Measurements from ENCODE around the gene PLXNA4. TPM values are rescaled to one million over a fixed set of nuclear protein-coding genes. Genes with fewer than 3 reads are reported as not detected.

Gene PLXNA4
- total RNA-seq, 2 donors from 2014 or later, result 0.99 to 1.1 TPM

- no peak for DNase-seq
- Mint-ChIP-seq H3K27ac (no peak overlapping the region), H3K4me3 (no peak overlapping the region), H3K4me1 (ENCODE audit: low read depth) (no peaks in the 10 kb centered on the region), H3K9me3 (no peaks in the 10 kb centered on the region), H3K36me3 (ENCODE audit: insufficient read depth in 2 of 2) (no peaks in the 10 kb centered on the region), H3K27me3 (ENCODE audit: low read depth) (peaks cover 34% of the 10 kb centered on the region)
- ATAC-seq (replicated peaks in 1 of 2), result no peak
Measured at GRCh38 chr7:132076301-132077035, 499.8 kb downstream of the PLXNA4 start.

DNA sequence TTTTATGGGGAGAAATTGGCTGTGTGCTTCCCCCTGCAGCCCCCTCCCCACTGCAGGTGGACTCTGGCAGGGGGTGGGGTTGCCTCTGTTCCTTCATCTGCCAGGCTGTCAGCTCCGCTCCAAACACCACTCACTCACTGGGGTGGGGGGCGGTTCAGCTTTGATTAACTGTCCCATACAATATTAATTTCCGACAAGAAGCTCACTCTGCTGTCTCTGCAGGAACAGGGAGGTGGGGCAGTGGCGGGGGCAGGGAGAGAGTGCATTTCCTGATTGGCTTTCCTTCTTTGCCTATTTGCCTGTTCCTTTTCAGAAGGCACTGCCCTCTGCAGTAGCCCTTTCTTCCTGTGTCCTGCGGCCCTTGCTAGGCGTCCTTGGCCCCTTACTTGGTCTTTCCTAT lies 500.8 kb downstream of the PLXNA4 start:
- Mint-ChIP-seq H3K27me3 (ENCODE audit: low read depth) (peaks cover 31% of the 10 kb centered on the region), H3K9me3 (no peaks in the 10 kb centered on the region), H3K27ac (no peak overlapping the region), H3K4me3 (no peak overlapping the region), H3K4me1 (ENCODE audit: low read depth) (no peaks in the 10 kb centered on the region), H3K36me3 (ENCODE audit: insufficient read depth in 2 of 2) (no peaks in the 10 kb centered on the region)
- DNase-seq (no peak), ATAC-seq (replicated peaks in 1 of 2) (no peak)

DNA sequence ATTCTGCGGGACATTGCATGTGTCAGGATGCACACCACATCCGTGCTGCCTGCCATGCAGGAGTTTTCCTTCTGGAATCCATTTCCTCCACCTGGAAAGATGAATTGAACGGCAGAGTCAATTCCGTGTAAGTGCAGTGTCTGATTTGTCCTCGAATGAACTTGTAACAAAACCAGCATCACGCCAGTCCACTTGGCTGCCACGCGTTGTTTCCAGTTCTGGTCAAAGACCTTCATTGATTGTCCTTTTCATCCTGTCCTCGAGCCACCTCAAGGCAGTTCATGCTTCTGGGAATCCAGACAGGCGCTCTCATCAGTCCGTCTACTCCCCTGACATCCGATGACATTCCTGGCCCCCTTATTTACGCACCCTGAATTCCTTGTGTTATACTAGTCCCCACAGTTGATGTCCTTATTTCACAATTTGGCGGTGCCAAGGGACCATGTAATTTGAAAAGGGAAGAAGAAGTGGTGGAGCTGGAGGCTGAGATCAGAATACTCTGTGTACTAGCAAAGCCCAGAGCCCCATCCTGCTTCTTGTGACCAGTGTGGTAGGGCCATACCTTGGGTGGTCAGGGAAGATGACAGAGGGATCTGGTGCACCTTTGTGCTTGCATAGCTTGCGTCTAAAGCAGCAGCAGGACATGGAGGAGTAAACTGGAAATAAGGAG lies 502.2 kb downstream of the PLXNA4 start:
- DNase-seq, result no peak
- Mint-ChIP-seq H3K27ac (no peak overlapping the region), H3K9me3 (no peaks in the 10 kb centered on the region), H3K4me1 (ENCODE audit: low read depth) (no peaks in the 10 kb centered on the region), H3K4me3 (no peak overlapping the region), H3K36me3 (ENCODE audit: insufficient read depth in 2 of 2) (no peaks in the 10 kb centered on the region), H3K27me3 (ENCODE audit: low read depth) (peaks cover 20% of the 10 kb centered on the region)
- no peak for ATAC-seq (replicated peaks in 1 of 2)
